ENCODE results near the gene MED7.

MED7 gene

GRCh38 chr5:157100140-157100679, 42.5 kb downstream of the MED7 start:
- DNase-seq, result no peak

DNA sequence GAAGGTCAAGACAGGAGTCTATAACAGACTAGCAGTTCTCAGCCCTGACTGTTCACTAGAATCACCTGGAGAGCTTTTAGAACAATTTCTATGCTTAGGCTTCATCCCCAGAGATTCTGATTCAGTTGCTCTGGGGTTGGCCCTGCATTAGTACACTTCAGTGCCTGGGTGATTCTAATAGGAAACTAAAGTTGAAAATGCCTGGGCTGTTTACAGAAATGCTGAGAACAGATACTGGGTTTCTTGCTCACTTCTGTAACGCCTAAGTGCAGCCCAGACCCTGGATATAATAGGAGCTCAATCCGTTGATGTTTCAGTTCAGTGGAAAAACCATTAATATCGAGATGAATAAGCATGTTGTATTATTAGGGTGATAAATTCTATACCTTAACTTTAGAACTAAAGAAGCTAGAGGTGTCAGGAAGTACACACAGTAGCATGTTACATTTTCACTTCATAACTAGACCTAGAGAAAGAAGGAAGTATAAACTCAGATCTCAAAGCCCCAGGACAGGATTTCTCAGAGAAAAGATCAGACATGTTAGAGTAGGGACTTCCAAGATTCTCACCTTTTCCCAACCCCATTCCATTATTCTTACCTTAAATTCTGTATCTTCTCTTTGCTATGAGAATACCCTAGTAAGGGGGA, 54.2 kb downstream of the MED7 start:
- no peak for DNase-seq
